Transverse colon (tissue), 4 donors: ENCODE measurements around the gene CRACDL.

Source experiments
- CTCF ChIP-seq, 5 experiments: fragments of 200-600 bp in 3 of 5; fragments of 450-650 bp in 2 of 5; sonication (generic) in 3 of 5; IDR thresholded peaks; 1 replicate in 2 of 5; 2 replicates in 3 of 5; pipeline ENCODE4 v1.5.1; 2016 to 2017; ENCODE audit warnings: antibody characterized with exemption in 5 of 5, inconsistent platforms in 3 of 5, mild to moderate bottlenecking in 2 of 5, moderate library complexity in 1 of 5
- POLR2AphosphoS5 ChIP-seq, 3 donors: sonication (generic); formaldehyde crosslinking; IDR thresholded peaks; one replicate each; pipeline ENCODE4 v1.6.1; 2016; ENCODE audit warnings: antibody characterized with exemption in 3 of 3

GRCh38 chr2:98777710-98778109 is 158.3 kb downstream of the CRACDL start:
- TF ChIP-seq CTCF (IDR thresholded peaks at IDR 0.05) (no peak), POLR2AphosphoS5 (IDR thresholded peaks at IDR 0.05) (no peak)
